Posterior cingulate gyrus (tissue), 11 donors: ENCODE results near the gene GATAD2B.

ENCODE experiments used
- DNase-seq, 10 donors: peaks; one replicate each; pipeline versions ENCODE4 v3.0.0 to v3.0.0-alpha.2; 2020 to 2021; ENCODE audit warnings: mixed read lengths in 3 of 10
- intact Hi-C: fragments of 100-400 bp; cut with DNase I; formaldehyde crosslinking; loops from one replicate; pipeline ENCODE4 v1.15.1; 2023

The GATAD2B gene

GRCh38 chr1:153801786-153802697 is 120.7 kb downstream of the GATAD2B start:
- intact Hi-C loops: no loop called here
- DNase-seq: peak in 1 of 10 donors; percentile 66

DNA sequence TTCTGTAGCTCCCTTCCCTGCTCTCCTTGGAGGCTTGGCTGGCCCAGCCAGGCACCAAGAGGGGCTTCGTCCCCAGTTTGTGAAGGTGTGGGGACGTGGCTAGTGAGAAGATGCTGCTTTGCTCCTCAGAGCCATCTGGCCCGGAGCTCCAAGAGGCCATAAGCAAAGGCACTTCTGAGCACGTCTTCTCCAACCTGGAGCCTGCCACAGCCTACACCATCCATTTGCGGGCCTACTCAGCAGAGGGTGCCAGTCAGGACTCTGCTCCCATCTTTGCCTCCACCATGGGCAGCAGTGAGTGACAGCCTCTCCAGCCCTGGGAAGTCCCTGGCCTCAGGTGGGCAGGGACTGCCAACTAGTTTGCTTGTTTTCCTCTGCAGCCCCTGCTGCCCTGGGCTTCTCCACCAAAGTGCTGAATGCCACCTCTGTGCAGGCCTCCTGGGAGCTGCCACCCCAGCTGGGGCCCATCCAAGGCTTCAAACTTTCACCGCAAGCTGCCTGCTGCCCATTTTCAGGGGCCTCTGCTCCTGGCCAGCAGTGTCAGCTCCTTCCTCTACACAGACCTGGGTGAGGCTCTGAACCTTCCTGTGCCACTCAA is 121.6 kb downstream of the GATAD2B start:
- DNase-seq: peak in 1 of 10 donors; percentile 75
- intact Hi-C loops: no loop called here

DNA sequence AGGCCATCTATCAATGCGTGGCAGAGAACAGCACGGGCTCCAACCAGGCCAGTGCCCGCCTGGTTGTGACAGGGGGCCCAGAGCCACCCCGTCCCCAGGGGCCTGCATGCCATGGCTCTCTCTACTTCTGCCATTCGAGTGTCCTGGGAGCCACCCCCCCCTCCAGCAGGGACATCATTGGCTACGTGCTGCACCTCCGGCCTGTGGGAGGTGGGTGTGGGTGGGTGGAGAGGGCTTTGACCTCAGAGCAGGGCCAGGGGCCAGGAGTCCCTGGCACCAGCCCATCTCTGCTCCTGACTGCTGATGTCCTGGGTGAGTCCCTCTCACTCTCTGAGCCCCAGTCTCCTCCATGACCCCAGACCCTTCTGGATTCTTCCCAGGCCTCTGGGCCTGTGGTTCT is 122.3 kb downstream of the GATAD2B start:
- intact Hi-C loops: no loop called here
- peak in 1 of 10 donors; percentile 75 for DNase-seq

DNA sequence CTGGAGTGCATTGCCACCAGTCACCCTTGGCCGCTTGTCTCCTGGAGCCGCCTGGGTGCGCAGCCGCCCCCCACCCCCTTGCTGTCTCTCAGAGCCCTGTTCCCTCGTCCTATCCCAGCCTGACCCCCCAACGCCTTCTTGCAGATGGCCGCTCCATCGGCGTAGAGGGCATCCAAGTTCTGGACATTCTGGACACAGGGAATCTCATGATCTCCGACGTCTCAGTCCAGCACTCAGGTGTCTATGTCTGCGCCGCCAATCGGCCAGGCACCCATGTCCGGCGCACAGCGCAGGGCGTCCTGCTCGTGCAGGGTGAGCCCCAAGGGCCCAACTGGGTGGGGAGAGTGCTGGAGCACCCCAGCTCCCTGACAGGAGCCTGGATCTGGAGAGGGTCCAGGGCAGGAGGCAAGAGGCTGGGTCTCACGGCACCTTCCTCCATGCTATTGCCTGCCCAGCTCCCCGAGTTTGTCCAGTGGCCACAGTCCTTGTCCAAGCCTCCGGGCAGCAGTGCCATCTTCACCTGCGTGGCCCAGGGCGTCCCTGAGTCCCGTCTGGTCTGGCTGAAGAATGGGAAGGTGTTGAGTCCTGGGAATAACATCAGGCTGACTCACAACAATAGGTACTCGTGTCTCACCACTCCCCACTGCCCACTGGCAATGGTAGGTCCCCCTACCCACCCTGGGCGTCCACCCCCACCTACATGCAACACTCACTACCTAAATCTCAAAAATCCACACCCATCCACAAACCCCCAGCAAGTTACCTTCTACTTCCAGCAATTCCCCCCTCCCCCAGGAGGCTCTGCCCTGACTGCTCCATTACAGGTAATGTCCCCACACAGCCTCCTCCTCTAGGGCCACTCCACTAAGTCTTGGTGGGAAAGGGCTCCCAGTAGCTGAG is 123.0 kb downstream of the GATAD2B start:
- intact Hi-C loops: no loop called here
- DNase-seq: peak in 1 of 10 donors; percentile 73

DNA sequence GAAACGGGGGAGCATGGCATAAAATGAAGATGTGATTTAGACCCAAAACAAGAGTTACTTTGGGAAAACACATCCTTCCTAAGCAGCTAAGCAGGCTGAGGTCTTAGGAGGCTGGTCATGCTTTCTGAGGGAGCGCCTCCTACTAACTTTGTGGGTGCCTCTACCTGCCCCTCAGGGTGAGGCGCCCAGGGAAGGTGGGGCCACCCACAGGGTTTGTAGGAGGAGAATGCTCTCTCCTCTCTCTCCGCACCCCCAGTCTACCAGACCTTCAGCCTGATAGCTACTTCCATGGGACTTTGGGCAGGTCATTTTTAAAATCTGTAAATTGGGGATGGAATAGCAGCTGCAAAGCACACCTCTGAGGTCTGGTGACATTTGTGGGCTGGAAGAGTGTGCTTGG is 123.8 kb downstream of the GATAD2B start:
- DNase-seq: peak in 1 of 10 donors; percentile 52
- intact Hi-C loops: no loop called here

DNA sequence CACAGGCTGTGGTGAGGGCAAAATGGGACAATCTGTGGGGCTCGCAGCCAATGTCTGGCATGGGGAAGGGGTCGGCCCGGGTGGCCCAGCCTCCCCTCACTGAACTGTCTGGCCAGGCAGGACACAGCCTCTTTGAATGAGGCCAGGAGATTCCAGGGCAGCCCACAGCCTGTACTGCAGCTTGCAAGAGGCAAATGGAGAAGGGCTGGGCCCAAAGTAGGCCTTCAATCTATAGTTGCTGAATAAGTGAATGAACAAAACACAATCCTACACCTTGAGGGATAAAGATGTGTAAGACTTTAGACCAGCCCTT is 124.3 kb downstream of the GATAD2B start:
- intact Hi-C loops: no loop called here
- DNase-seq: peak in 1 of 10 donors; percentile 26

GRCh38 chr1:153796786-153797659 is 125.7 kb downstream of the GATAD2B start:
- peak in 7 of 10 donors; percentile 68 to 89 (median 75) for DNase-seq
- intact Hi-C loops: loop anchor here (1.0 to 2.0 kb wide), 2 partner anchors 150 to 189 kb away; partner anchors contain the start of genes DENND4B and RAB13

GRCh38 chr1:153795934-153796785 is 126.6 kb downstream of the GATAD2B start:
- intact Hi-C loops: loop anchor here (2.0 kb wide), 1 partner anchor 151 kb away; the partner anchor contains the start of gene DENND4B
- peak in 1 of 10 donors; percentile 66 for DNase-seq

DNA sequence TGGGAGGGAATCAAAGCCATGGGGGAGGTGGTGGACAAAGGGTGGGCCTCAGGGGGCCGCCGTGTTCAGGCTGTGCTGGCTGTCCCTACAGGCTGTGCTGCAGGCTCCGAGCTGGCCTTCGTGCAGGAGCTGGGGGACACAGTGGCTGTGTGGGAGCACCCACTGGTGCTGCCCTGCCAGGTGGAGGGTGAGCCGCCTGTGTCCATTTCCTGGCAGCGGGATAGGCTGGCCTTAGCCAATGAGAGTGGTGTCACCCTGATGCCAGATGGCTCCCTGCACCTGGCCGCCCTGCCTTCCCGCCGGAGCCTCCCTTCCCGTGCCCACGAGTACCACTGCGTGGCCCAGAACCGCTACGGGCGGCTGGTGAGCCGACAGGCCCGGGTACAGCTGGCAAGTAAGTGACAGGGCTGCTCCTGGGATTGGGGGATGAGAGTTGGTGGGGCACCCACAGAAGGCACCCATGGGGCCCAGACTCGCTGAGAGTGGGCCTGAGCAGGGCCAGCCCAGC is 127.4 kb downstream of the GATAD2B start:
- intact Hi-C loops: no loop called here

DNA sequence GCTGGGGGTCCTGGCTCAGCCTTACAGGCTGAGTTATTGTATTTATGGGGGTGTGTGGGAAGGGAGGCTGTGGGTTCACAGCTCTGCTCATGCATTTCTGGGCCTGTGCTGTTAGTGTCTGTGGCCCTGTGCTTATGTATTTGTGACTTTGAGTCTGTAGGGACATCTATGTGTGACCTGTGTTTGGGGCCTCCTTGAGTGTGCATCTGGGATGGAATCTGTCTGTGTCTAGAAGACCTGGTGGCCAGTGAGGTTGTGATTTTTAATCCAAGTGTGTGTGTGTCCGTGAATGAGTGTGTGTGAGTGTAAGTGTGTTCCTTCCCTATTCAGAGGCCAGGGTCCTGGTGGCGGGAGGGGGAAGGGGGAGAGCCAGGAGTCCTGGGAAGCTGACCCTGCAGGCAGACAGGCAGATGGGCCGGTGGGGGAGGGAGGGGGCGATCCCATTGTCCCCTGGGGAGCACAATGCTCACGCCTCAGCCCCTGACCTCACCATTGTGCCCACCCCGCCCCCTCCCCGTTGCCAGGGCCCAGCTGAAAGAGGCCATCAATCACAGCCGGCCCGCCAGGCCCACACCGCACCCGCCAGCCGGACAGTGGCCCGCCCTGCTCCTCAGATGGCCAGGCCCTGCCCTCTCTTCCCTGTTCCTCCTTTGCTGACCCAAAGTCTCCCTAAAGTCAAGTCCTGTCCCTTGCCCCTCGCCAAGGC is 128.0 kb downstream of the GATAD2B start:
- intact Hi-C loops: no loop called here
- peak in 1 of 10 donors; percentile 77 for DNase-seq

More for the DNA sequence above, 127.4 kb downstream of the GATAD2B start:
- peak in 1 of 10 donors; percentile 78 for DNase-seq

DNA sequence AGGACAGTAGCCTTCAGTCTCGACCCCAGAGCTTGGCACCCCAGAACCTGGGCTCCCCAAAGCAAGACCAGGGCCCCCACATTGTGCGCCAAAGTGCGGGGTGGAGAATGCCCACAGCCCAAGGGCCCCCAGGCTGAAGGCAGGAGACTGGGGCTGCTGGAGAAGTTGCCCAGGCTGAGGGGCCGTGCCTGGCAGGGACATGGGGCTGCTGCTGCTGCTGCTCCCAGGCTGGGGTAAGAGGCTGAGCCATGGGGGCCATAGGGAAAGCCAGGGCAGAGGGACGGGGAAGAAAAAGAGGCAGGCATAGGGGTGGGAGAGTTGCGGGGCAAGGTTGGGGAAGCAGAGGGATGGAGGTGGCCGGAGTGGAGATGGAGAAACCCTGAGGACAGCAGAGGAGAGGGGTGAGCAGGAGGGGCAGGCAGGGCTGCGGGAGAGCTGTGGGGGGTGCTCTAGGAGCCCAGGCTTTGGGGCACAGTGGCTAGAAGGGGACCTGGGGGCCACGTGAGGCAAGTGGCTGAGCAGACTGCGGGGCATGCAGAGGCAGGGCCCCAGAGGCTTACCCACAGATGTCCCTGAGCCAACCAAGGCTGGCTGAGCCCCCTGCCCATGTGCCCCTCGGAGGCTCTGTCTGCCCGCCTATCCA is 128.7 kb downstream of the GATAD2B start:
- DNase-seq: peak in 1 of 10 donors; percentile 46
- intact Hi-C loops: no loop called here

DNA sequence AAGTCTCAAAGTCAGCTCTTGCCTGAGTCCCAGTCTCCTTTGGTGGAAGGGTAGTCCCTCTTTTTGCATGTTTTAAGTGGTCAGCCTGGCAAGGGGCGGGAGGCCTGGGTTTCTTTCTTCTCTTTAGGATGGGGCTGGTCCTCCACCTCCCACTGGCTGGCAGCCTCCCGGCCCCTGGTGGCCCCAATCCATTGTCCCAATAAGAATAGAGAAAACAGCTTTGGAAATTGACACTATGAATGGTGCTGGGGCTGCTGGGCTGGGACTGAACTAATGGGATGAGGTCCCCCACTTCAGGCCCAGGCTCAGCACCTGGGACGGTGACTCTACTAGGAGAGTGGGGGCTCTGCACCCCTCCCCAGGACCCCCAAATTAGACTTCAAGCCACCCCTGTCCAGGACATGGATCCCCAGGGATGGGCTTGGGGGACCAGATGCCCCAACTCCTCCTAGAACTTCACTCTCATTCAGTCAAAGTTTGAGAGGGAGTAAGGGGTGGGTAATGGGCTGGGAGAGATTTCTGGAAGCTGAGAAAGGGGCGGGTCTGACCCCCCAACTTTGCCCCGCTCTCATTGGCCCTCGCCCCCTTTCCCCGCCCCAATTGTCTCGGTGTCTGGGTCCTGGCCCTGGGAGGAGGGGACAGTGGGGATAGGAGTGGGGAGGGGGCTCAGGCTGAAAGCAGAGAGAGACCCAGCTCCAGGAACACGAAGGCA is 129.4 kb downstream of the GATAD2B start:
- intact Hi-C loops: no loop called here
- DNase-seq: peak in 1 of 10 donors; percentile 72

DNA sequence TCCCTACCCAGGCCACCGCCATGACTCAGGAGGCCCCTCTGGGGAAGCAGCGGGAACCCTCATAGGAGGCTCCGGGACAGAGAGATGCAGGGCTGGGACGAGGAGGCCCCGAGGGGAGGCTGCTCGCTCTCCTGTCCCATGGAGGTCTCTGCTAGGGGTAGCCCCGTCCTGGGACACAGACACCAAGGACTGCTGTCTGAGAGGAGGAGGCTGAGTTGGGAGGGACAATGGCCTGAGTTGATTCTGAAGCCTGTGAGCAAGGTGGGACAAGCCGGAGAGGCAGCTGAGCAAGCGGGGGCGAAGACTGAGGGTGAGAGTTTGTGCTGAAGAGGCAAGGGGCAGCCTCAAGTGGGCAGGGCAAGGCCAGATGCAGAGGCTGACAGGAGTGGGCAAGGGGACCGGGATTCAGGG is 130.1 kb downstream of the GATAD2B start:
- DNase-seq: peak in 1 of 10 donors; percentile 73
- intact Hi-C loops: no loop called here

DNA sequence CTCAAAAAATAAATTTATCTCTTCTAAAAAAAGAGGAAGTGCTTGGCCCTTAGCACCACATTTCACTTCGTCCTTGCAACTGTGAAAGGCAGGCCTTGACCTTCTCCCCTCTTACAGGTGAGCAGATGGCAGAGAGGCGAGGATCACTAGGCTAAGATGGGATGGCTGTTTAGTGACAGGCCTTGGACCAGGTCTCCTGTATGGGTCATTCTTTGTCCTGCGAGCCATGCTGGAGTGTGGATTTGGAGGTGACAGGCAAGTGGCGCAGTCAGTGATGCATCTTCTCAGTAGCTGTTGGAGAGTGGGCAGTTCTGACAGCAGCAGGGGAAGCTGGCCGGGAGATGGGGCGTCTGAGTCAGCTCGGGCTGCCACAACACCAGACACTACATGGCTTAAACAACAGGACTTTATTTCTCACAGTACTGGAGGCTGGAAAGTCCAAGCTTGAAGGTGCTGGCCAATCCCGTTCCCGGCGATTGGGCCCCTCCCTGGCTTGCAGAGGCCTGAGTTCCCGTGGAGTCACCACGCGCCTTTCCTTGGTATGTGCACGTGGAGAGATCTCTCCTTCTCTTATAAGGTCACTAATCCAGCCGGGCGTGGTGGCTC is 131.0 kb downstream of the GATAD2B start:
- DNase-seq: peak in 5 of 10 donors; percentile 57 to 91 (median 89)
- intact Hi-C loops: no loop called here

GRCh38 chr1:153790966-153791647 is 131.7 kb downstream of the GATAD2B start:
- intact Hi-C loops: no loop called here
- peak in 1 of 10 donors; percentile 74 for DNase-seq
